ENCODE data around the gene KCTD19.

The KCTD19 gene

DNA sequence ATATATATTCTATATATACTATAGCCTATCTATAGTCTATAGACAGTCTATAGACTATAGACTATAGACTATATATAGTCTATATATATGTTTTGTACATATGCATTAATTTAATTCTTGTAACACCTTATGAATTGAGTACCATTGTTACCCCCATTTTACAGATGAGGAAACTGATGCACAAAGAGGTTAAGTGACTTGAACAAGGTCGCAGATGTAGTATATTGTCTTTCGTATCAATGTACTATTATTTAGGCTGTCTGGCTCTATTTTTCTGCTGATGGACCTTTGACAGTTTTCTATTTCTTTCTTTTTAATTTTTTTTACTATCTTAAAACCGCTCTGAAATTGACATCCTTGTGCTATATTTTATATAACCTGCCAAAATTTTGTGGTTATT is 14.7 kb upstream of the KCTD19 start:
- Histone ChIP-seq H3K9me3 (replicated peaks; ENCODE audit: insufficient read depth, low read length) (no peaks in the 10 kb centered on the region), H3K27ac (ENCODE audit: low read length) (no peak overlapping the region), H3K4me3 (ENCODE audit: low read length) (no peak overlapping the region), H3K79me2 (ENCODE audit: low read length) (no peaks in the 10 kb centered on the region), H3K9me2 (replicated peaks; ENCODE audit: insufficient read depth, low read length) (no peaks in the 10 kb centered on the region), H3K36me3 (replicated peaks; ENCODE audit: insufficient read depth, low read length) (no peaks in the 10 kb centered on the region), H3K4me1 (ENCODE audit: low read length) (no peaks in the 10 kb centered on the region), H4K20me1 (ENCODE audit: insufficient read depth, low read length) (no peaks in the 10 kb centered on the region), H2AFZ (ENCODE audit: low read length) (no peak overlapping the region), H3K27me3 (replicated peaks; ENCODE audit: insufficient read depth, low read length) (no peaks in the 10 kb centered on the region), H3F3A (ENCODE audit: insufficient read depth, low read length) (no peaks in the 10 kb centered on the region), H3K9ac (ENCODE audit: low read length) (no peak overlapping the region), H3K4me2 (ENCODE audit: low read depth, low read length) (no peak overlapping the region)
- no peak for DNase-seq
- TF ChIP-seq, protein P1, sequence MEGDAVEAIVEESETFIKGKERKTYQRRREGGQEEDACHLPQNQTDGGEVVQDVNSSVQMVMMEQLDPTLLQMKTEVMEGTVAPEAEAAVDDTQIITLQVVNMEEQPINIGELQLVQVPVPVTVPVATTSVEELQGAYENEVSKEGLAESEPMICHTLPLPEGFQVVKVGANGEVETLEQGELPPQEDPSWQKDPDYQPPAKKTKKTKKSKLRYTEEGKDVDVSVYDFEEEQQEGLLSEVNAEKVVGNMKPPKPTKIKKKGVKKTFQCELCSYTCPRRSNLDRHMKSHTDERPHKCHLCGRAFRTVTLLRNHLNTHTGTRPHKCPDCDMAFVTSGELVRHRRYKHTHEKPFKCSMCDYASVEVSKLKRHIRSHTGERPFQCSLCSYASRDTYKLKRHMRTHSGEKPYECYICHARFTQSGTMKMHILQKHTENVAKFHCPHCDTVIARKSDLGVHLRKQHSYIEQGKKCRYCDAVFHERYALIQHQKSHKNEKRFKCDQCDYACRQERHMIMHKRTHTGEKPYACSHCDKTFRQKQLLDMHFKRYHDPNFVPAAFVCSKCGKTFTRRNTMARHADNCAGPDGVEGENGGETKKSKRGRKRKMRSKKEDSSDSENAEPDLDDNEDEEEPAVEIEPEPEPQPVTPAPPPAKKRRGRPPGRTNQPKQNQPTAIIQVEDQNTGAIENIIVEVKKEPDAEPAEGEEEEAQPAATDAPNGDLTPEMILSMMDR (IDR thresholded peaks at IDR 0.05; ENCODE audit: low read length) = no peak
- TF ChIP-seq EZH2 (optimal IDR thresholded peaks at IDR 0.05; ENCODE audit: low read depth, low read length) (no peak), EZH2phosphoT487 (IDR thresholded peaks at IDR 0.05; ENCODE audit: low read length) (no peak)

DNA sequence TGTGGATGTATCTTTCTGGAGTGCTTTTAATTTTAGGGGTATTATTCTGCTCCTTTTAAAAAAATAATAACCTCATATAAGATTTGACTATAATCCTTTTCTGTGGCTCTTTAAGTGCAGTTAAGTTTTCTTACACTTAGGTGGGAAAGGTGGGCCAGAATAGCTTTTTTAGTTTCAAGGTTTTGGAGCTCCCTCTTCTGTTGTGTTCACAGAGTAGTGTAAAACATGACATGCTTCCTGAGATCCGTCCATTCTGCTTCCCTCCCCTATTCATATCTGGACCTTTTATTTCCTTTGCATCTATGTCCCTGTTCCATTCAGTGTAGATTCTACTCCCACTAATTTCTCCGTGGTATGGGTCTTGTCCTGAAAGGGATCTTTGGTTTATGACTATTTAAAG is 12.9 kb upstream of the KCTD19 start:
- Histone ChIP-seq H3K9me2 (replicated peaks; ENCODE audit: insufficient read depth, low read length) (no peaks in the 10 kb centered on the region), H2AFZ (ENCODE audit: low read length) (no peak overlapping the region), H3K9me3 (replicated peaks; ENCODE audit: insufficient read depth, low read length) (no peaks in the 10 kb centered on the region), H3K4me3 (ENCODE audit: low read length) (no peak overlapping the region), H3K9ac (ENCODE audit: low read length) (no peak overlapping the region), H4K20me1 (ENCODE audit: insufficient read depth, low read length) (no peaks in the 10 kb centered on the region), H3K27me3 (replicated peaks; ENCODE audit: insufficient read depth, low read length) (no peaks in the 10 kb centered on the region), H3K4me1 (ENCODE audit: low read length) (no peaks in the 10 kb centered on the region), H3K4me2 (ENCODE audit: low read depth, low read length) (no peak overlapping the region), H3K36me3 (replicated peaks; ENCODE audit: insufficient read depth, low read length) (no peaks in the 10 kb centered on the region), H3K27ac (ENCODE audit: low read length) (no peak overlapping the region), H3F3A (ENCODE audit: insufficient read depth, low read length) (no peaks in the 10 kb centered on the region), H3K79me2 (ENCODE audit: low read length) (no peaks in the 10 kb centered on the region)
- DNase-seq = no peak
- TF ChIP-seq EZH2 (optimal IDR thresholded peaks at IDR 0.05; ENCODE audit: low read depth, low read length) = no peak
- TF ChIP-seq, protein P1 (IDR thresholded peaks at IDR 0.05; ENCODE audit: low read length) = peak; percentile 13; the same call in 1 of the 2 replicates
- no peak for TF ChIP-seq EZH2phosphoT487 (IDR thresholded peaks at IDR 0.05; ENCODE audit: low read length)

DNA sequence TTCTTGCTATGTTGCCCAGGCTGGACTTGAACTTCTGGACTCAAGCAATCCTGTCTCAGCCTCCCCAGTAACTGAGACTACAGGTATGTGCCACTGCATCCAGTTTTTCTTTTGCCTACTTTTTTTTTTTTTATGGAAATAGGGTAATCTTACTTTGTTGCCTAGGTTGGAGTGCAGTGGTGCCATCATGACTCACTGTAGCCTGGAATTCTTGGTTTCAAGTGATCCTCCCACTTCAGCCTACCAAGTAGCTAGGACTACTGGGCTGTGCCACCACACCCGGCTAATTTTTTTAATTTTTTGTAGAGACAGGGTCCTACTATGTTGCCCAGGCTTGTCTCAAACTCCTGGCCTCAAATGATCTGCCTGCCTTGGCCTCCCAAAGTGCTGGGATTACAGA is 10.1 kb upstream of the KCTD19 start:
- H3K4me3 ChIP-seq (ENCODE audit: low read length) = no peak overlapping the region
- DNase-seq = no peak
- H3F3A ChIP-seq (ENCODE audit: insufficient read depth, low read length) = no peaks in the 10 kb centered on the region
- H2AFZ ChIP-seq (ENCODE audit: low read length) = no peak overlapping the region
- H3K9me2 ChIP-seq (replicated peaks; ENCODE audit: insufficient read depth, low read length) = no peaks in the 10 kb centered on the region
- H3K9me3 ChIP-seq (replicated peaks; ENCODE audit: insufficient read depth, low read length) = no peaks in the 10 kb centered on the region
- H3K27me3 ChIP-seq (replicated peaks; ENCODE audit: insufficient read depth, low read length) = no peaks in the 10 kb centered on the region
- no peaks in the 10 kb centered on the region for H3K4me1 ChIP-seq (ENCODE audit: low read length)
- H3K4me2 ChIP-seq (ENCODE audit: low read depth, low read length) = no peak overlapping the region
- H3K36me3 ChIP-seq (replicated peaks; ENCODE audit: insufficient read depth, low read length) = no peaks in the 10 kb centered on the region
- TF ChIP-seq EZH2 (optimal IDR thresholded peaks at IDR 0.05; ENCODE audit: low read depth, low read length) (no peak), EZH2phosphoT487 (IDR thresholded peaks at IDR 0.05; ENCODE audit: low read length) (no peak)
- TF ChIP-seq, protein P1 (IDR thresholded peaks at IDR 0.05; ENCODE audit: low read length) = no peak
- no peak overlapping the region for H3K27ac ChIP-seq (ENCODE audit: low read length)
- no peak overlapping the region for H3K9ac ChIP-seq (ENCODE audit: low read length)
- H3K79me2 ChIP-seq (ENCODE audit: low read length) = no peaks in the 10 kb centered on the region
- no peaks in the 10 kb centered on the region for H4K20me1 ChIP-seq (ENCODE audit: insufficient read depth, low read length)

Data from MM.1S (cell line).